GM21723 (cell line): ENCODE data around the gene HERPUD1.

Source experiments
- ATAC-seq: cut with Tn5 transposase; IDR thresholded peaks from one replicate; pipeline ENCODE4 v1.9.1; 2021; ENCODE audit warnings: mild to moderate bottlenecking, moderate library complexity; ENCODE audit not compliant: unreplicated experiment

The HERPUD1 gene

DNA sequence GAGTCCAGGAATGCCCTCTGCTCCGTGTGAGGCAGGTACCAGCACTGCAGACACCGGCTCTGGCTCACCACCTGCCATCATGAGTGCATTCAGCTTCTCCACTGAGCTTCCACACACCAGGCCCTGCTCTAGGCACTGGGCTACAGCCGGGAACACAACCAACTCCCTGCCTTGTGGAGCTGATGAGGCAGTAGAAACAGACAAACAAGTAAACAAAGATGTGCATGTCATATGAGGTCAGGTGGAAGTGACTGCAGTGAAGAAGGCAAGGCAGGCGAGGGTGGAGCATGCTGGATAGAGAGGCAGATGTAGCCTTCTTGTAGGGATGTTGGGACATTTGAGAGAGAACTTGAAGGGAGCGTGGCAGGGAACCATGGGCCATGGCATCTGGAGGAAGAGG, 62.4 kb downstream of the HERPUD1 start:
- no peak for ATAC-seq
